ENCODE measurements around the gene CDCA4.

- TF ChIP-seq EZH2phosphoT487 (IDR thresholded peaks at IDR 0.05; ENCODE audit: insufficient read depth, low read depth), result no peak
- no peak for TF ChIP-seq EZH2 (IDR thresholded peaks at IDR 0.05; ENCODE audit: insufficient read depth, poor library complexity, severe bottlenecking)
Measured at GRCh38 chr14:105051182-105052109, 30.6 kb upstream of the CDCA4 start.
